ENCODE data around the gene SDC3.

- TF ChIP-seq, protein P1, sequence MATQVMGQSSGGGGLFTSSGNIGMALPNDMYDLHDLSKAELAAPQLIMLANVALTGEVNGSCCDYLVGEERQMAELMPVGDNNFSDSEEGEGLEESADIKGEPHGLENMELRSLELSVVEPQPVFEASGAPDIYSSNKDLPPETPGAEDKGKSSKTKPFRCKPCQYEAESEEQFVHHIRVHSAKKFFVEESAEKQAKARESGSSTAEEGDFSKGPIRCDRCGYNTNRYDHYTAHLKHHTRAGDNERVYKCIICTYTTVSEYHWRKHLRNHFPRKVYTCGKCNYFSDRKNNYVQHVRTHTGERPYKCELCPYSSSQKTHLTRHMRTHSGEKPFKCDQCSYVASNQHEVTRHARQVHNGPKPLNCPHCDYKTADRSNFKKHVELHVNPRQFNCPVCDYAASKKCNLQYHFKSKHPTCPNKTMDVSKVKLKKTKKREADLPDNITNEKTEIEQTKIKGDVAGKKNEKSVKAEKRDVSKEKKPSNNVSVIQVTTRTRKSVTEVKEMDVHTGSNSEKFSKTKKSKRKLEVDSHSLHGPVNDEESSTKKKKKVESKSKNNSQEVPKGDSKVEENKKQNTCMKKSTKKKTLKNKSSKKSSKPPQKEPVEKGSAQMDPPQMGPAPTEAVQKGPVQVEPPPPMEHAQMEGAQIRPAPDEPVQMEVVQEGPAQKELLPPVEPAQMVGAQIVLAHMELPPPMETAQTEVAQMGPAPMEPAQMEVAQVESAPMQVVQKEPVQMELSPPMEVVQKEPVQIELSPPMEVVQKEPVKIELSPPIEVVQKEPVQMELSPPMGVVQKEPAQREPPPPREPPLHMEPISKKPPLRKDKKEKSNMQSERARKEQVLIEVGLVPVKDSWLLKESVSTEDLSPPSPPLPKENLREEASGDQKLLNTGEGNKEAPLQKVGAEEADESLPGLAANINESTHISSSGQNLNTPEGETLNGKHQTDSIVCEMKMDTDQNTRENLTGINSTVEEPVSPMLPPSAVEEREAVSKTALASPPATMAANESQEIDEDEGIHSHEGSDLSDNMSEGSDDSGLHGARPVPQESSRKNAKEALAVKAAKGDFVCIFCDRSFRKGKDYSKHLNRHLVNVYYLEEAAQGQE (IDR thresholded peaks at IDR 0.05; ENCODE audit: insufficient read depth in 1 of 2, low read depth in 2 of 2, low read length in 2 of 2), result peak; percentile 51 to 65; a peak in 1 of 4 replicates
- TF ChIP-seq POLR2AphosphoS5 (IDR thresholded peaks at IDR 0.05; ENCODE audit: low read depth, low read length) (no peak), SIN3A (IDR thresholded peaks at IDR 0.05; ENCODE audit: borderline replicate concordance, insufficient read depth, low read length) (no peak), TAF1 (IDR thresholded peaks at IDR 0.05; ENCODE audit: borderline replicate concordance, insufficient read depth, low read length) (no peak)
Measured at GRCh38 chr1:30840904-30841598, 67.5 kb downstream of the SDC3 start.

Measured in PFSK-1 (cell line).